Upper lobe of left lung (tissue), 4 donors: Measurements from ENCODE around the gene CD46.
"Not testable (repeated sequence)": the region's sequence is repeated elsewhere in the genome, so short reads cannot be mapped to it uniquely, and the experiment has no call there.

ENCODE experiments used
- POLR2AphosphoS5 ChIP-seq, 2 donors: sonication (generic); formaldehyde crosslinking; IDR thresholded peaks; one replicate each; pipeline ENCODE4 v1.5.1; 2017; ENCODE audit warnings: antibody characterized with exemption in 2 of 2
- TF ChIP-seq, protein P1 (sequence below), 6 experiments: fragments of 450-650 bp in 4 of 6; fragments of 200-600 bp in 2 of 6; sonication (generic) in 2 of 6; IDR thresholded peaks; one replicate each; pipeline ENCODE4 v1.5.1; 2016 to 2019; ENCODE audit warnings: antibody characterized with exemption in 6 of 6

GRCh38 chr1:207728200-207728858, 23.5 kb upstream of the CD46 start:
- TF ChIP-seq, protein P1, sequence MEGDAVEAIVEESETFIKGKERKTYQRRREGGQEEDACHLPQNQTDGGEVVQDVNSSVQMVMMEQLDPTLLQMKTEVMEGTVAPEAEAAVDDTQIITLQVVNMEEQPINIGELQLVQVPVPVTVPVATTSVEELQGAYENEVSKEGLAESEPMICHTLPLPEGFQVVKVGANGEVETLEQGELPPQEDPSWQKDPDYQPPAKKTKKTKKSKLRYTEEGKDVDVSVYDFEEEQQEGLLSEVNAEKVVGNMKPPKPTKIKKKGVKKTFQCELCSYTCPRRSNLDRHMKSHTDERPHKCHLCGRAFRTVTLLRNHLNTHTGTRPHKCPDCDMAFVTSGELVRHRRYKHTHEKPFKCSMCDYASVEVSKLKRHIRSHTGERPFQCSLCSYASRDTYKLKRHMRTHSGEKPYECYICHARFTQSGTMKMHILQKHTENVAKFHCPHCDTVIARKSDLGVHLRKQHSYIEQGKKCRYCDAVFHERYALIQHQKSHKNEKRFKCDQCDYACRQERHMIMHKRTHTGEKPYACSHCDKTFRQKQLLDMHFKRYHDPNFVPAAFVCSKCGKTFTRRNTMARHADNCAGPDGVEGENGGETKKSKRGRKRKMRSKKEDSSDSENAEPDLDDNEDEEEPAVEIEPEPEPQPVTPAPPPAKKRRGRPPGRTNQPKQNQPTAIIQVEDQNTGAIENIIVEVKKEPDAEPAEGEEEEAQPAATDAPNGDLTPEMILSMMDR (IDR thresholded peaks at IDR 0.05): not testable (repeated sequence)
- TF ChIP-seq POLR2AphosphoS5 (IDR thresholded peaks at IDR 0.05): not testable (repeated sequence)
